ENCODE measurements around the gene QDPR. TPM values are rescaled to one million over a fixed set of nuclear protein-coding genes. Genes with fewer than 3 reads are reported as not detected.
A peak's percentile ranks its signal among the peaks of the same experiment; 100 is the strongest.

The QDPR gene
- total and polyA plus RNA-seq, 9 of the 15 experiments (the other 6 are each of a cell fraction or from before 2014, with no cell fraction given) = 5.7 to 29.7 (median 17.2) TPM

GRCh38 chr4:17515445-17516407, 3.8 kb upstream of the QDPR start:
- CTCF ChIA-PET (ENCODE audit: low intra/inter-chr PET ratio) = interaction anchor here (0.6 kb wide), 1 partner anchor 1058 kb away, joined by 3 read pairs; no protein-coding TSS in a partner anchor
- H3K9me1 ChIP-seq (ENCODE audit: control insufficient read depth, insufficient read depth, low read length) = no peaks in the 10 kb centered on the region
- no peak overlapping the region for H2AFZ ChIP-seq (ENCODE audit: low read depth, low read length)
- peaks cover 2% of the 10 kb centered on the region; the same call in 2 of the 3 replicates for H3K36me3 ChIP-seq (ENCODE audit: control insufficient read depth, insufficient read depth, low read length)
- no peak overlapping the region for H3K27ac ChIP-seq (ENCODE audit: extremely low read depth, low read depth, low read length)
- ATAC-seq = no peak
- no peak for FAIRE-seq
- peaks cover 8 to 12% of the 10 kb centered on the region in 2 experiments; a peak in 4 of 5 replicates for H3K4me1 ChIP-seq (replicated peaks in 1 of 2; ENCODE audit: control insufficient read depth in 2 of 2, insufficient read depth in 2 of 2, low read length in 2 of 2)
- intact Hi-C loops (cut with micrococcal nuclease) = no loop called here
- peaks cover 4% of the 10 kb centered on the region; the same call in 1 of the 2 replicates for H4K20me1 ChIP-seq (replicated peaks; ENCODE audit: control insufficient read depth, insufficient read depth, low read length)
- no peak overlapping the region for H3K9ac ChIP-seq (ENCODE audit: insufficient read depth in 1 of 2, low read depth in 2 of 2, low read length in 2 of 2)
- H3K9me3 ChIP-seq (replicated peaks; ENCODE audit: control insufficient read depth, insufficient read depth, low read depth, low read length) = no peaks in the 10 kb centered on the region
- H3K4me3 ChIP-seq = no peak overlapping the region
- 9% methylated on average over 14 of the region's 14 CpGs for WGBS (ENCODE audit: insufficient coverage, low coverage, missing lambda C conversion rate)
- POLR2A ChIA-PET = interaction anchor here (0.6 kb wide), 1 partner anchor 1116 kb away, joined by 4 read pairs; no protein-coding TSS in a partner anchor
- H3K4me2 ChIP-seq (ENCODE audit: insufficient read depth, low read length) = no peak overlapping the region
- H3K27me3 ChIP-seq (ENCODE audit: control insufficient read depth in 2 of 2, insufficient read depth in 2 of 2, low read length in 2 of 2) = peaks cover 16 to 20% of the 10 kb centered on the region in 2 experiments; a peak in 4 of 5 replicates
- no TSS peak for BruUV-seq (replicated peaks)
- in situ Hi-C loops (cut with MboI) = no loop called here
- no peak for DNase-seq (ENCODE audit: extremely low read depth in 1 of 4, low spot score in 3 of 4)
- peaks cover 11% of the 10 kb centered on the region for H3K79me2 ChIP-seq (ENCODE audit: control insufficient read depth, insufficient read depth, low read length)
- TF ChIP-seq NR2C1 (IDR thresholded peaks at IDR 0.05) (no peak), NR2C1 (tag; IDR thresholded peaks at IDR 0.05) (no peak), CSDE1 (IDR thresholded peaks at IDR 0.05) (no peak), MLX (CRISPR knock-in tag; conservative IDR thresholded peaks at IDR 0.05) (no peak), HNRNPH1 (optimal IDR thresholded peaks at IDR 0.05; ENCODE audit: low read depth, low read length) (no peak), TEAD2 (tag; IDR thresholded peaks at IDR 0.05) (no peak), ETV6 (IDR thresholded peaks at IDR 0.05; ENCODE audit: borderline replicate concordance in 1 of 2, low read depth in 2 of 2, low read length in 1 of 2) (no peak), ETV6 (CRISPR knock-in tag; IDR thresholded peaks at IDR 0.05; ENCODE audit: borderline replicate concordance) (no peak), RFX5 (IDR thresholded peaks at IDR 0.05; ENCODE audit: low read depth, low read length) (no peak), ESRRA (IDR thresholded peaks at IDR 0.05; ENCODE audit: borderline replicate concordance, low read depth) (peak; percentile 77), RB1 (IDR thresholded peaks at IDR 0.05; ENCODE audit: low read depth) (no peak), RBM25 (IDR thresholded peaks at IDR 0.05; ENCODE audit: low read depth, low read length, severe bottlenecking) (peak; percentile 92), ARID1B (IDR thresholded peaks at IDR 0.05) (no peak), BCOR (IDR thresholded peaks at IDR 0.05) (peak; percentile 26; the same call in 1 of the 2 replicates), ZKSCAN3 (CRISPR knock-in tag; IDR thresholded peaks at IDR 0.05) (no peak), IFI16 (CRISPR knock-in tag; IDR thresholded peaks at IDR 0.05) (no peak), HMG20B (CRISPR knock-in tag; IDR thresholded peaks at IDR 0.05) (no peak), ZNF274 (IDR thresholded peaks at IDR 0.05; ENCODE audit: borderline replicate concordance, low read depth, low read length) (no peak)
- TF ChIP-seq, protein P1, sequence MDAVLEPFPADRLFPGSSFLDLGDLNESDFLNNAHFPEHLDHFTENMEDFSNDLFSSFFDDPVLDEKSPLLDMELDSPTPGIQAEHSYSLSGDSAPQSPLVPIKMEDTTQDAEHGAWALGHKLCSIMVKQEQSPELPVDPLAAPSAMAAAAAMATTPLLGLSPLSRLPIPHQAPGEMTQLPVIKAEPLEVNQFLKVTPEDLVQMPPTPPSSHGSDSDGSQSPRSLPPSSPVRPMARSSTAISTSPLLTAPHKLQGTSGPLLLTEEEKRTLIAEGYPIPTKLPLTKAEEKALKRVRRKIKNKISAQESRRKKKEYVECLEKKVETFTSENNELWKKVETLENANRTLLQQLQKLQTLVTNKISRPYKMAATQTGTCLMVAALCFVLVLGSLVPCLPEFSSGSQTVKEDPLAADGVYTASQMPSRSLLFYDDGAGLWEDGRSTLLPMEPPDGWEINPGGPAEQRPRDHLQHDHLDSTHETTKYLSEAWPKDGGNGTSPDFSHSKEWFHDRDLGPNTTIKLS (IDR thresholded peaks at IDR 0.05; ENCODE audit: borderline replicate concordance, low read depth) = no peak

Data from K562 (cell line).